Activated CD8-positive, alpha-beta memory T cell treated with anti-CD3 and anti-CD28 coated beads, Interleukin-2, amount 50 U/mL, for 48 hours (primary cell): ENCODE measurements around the gene LRRC4B.

Source experiments
- DNase-seq: peaks from one replicate; pipeline ENCODE4 v3.0.0-alpha.2; 2020

LRRC4B gene

DNA sequence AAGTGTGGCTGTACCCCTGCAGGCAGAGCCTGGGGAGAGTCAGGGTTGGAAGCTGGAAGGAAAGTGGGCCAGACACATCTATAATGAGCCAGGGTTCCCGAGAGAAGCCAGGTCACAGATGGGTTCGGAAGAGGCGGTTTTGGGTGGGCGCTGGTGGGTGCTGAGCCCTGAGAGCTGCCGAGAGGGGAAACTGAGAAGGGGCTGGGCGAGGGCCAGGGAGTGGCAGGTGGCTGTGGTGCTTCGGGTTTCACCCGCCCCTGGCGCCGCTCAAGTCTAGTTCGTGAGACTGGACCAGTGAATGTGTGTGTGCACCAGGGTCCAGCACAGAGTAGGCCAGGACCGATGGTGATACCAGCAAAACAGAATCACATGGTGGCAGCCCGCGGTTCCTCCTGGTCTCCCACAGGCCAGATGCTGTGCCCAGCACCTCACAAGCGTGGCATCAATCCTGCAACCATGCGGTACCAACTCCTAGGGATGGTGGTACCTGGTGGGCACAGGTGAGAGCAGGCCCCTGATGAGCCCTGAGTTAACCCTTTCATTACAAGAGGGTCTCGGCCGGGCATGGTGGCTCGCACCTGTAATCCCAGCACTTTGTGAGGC is 1.8 kb upstream of the LRRC4B start:
- no peak for DNase-seq

GRCh38 chr19:50568728-50569698 is 778 bp upstream of the LRRC4B start:
- DNase-seq = no peak

DNA sequence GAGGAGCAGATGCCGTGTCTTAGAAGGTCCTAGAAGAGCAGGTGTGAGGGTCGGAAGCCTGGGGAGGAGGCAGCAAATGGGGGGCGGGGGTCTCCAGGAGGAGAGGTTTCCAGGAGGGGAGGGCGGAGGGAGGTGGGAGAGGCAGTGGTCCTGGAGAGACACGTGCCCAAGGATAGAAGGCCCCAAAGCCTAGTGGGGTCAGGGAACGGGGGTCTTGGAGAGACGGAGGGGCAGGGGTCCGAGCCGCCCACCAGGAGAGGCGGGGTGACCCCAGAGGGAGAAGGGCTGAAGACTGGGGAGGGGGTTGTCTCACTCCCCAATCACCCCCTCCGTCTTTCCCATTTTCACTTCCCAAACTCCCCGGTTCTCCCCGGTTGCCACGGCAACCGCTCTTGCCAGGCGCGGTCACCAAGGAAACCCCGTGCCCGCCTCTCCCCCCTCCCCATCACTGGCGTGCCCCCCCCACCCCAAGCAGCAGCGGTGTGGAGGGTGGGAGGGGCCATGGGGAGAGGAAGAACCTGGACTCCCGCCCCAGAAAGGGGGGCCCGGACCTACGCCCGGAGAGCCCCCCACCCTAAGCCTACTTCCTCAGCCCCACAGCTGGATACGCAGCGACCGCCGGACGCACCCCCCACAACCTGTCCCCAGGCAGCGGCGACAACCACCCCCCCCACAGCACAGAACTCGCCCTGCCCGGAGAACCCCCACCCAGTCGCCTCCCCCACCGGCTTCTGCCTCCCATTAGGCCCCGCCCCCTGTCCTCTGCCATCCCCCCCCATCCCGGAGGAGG is 988 bp downstream of the LRRC4B start:
- no peak for DNase-seq

GRCh38 chr19:50565984-50566903 is 2.0 kb downstream of the LRRC4B start:
- no peak for DNase-seq

- no peak for DNase-seq
Observed at GRCh38 chr19:50564229-50565105, 3.8 kb downstream of the LRRC4B start.

DNA sequence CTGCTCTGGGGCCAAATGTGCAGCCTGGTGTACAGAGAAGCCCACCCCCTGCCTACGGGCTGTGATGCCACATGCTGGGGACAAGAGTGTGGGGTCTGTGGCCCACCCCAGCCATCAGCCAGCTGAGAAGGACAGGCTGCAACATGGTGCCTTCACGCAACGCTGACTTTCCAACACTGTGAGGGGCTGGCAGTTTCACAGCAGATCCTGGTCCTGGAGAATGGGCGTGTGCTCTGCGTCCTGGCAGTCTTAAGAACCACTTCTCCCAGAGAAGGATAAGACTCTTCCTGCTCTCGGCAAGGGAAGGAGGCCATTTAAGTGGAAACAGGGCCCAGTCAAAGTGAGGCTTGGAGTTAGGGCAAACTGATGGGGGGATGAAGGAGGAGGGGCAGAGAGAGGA is 4.6 kb downstream of the LRRC4B start:
- no peak for DNase-seq

GRCh38 chr19:50562996-50563395 is 5.2 kb downstream of the LRRC4B start:
- no peak for DNase-seq

DNA sequence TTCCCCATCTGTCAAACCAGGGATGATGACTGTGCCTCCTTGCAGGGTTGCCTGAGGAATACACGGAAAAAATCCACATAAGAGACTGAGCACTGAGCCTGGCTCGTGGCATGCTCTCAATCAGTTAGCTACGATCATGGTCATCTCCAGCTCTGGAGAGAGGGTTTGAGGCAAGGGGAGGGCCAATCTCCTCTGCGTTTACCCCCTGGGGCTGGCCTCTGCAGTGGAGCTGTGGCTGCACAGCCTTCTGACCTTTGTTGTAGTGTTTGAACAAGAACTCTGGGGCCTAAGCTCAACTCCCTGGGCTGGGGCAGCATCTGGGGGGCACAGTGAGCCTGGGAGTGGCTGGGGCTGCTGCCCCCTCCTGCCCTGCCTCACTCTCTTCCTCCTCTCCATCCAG is 5.9 kb downstream of the LRRC4B start:
- DNase-seq = no peak

DNA sequence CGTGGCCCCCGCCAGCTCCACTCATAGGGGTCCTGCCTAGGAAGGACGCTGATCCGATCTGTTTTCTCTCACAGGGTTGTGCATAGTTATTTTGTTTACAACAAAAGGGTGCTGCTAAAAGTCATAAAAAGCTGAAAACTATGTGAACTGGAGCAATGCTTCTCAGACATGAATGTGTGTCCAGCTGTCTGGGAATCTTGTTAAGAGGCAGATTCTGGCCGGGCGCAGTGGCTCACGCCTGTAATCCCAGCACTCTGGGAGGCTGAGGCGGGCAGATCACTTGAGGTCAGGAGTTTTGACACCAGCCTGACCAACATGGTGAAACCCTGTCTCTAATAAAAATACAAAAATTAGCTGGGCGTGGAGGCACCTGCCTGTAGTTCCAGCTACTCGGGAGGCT is 8.6 kb downstream of the LRRC4B start:
- DNase-seq = no peak

DNA sequence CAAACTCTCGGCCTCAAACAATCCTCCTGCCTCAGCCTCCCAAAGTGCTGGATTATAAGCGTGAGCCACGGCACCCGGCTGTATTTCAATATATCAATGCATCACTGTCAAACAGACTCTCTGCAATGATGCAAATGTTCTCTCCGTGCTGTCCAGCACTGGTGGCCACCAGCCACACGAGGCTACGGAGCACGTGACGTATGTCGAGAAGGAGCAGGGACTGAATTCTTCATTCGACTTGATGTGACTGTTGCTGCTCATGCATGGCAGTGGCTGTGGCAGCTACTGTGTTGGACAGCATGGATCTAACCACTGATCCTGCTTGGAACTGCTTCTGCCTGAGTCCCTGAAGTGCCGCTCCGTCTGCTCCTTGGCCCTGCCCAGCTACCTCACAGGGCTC is 9.8 kb downstream of the LRRC4B start:
- no peak for DNase-seq

- no peak for DNase-seq
Observed at GRCh38 chr19:50558039-50558438, 10.2 kb downstream of the LRRC4B start.

DNA sequence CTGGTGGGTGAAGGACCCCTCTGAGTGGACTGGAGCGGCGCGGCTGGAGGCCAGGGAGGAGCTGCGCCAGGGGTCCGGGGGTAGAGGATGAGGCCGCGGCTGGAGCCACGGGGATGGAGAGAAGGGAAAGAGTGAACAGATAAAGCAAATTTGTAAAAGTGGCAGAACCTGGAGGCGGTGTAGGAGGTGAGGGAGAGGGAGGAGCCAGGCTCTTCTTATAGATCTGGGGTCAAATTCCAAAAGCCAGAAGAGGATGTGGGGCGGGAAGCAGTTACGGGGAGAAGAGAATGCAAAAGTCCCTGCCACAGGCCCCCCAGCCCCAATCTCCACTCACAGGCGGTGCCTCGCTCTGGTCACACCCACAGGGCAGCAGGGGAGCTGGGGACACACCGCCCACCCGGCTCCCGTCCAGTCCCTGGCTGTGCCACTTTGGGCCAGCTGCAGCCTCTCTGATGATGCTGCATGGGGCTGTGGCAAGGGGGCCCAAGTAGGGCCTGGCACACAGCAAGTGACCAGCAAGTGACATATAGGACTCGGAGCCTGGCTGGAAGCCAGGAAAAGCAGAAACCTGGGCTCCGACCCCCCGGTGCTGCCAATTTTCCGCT is 11.1 kb downstream of the LRRC4B start:
- DNase-seq = no peak

DNA sequence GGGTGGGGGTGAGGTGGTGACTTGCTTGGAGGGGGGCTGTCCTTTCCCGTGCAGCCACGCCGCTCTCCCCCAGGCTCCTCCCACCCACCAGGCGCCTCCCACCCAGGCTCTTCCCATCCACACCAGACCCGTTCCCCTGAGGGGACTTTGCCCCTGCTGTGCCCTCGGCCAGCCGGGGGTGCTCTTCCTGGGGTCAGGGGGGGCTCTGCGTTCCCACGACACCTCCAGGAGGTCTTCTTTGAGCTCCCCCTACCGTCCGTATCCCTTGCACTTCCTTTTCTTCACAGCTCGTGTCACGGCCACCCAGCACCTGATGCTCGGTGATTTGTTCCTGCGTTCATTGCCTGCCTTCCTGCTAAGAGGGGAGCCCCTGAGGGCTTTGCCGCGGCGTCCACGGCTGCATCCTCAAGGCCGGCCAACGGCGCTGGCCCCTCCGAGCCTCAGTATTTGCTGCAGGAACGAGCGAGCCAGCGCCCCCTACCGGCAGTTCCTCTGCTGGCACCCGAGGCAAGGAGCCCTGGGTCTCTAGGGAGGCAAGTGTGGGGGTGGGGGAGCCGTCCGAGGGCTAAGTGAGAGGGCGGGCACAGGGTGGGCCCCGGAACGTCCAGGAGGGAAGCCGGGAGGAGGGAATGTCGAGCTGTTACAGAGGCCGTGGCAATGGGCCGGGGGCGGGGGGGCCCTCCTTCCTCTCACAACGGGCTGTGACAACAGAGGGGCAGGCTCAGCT is 11.8 kb downstream of the LRRC4B start:
- DNase-seq = peak; percentile 97

GRCh38 chr19:50555450-50556281 is 12.6 kb downstream of the LRRC4B start:
- no peak for DNase-seq

- no peak for DNase-seq
Observed at GRCh38 chr19:50555033-50555432, 13.2 kb downstream of the LRRC4B start.

DNA sequence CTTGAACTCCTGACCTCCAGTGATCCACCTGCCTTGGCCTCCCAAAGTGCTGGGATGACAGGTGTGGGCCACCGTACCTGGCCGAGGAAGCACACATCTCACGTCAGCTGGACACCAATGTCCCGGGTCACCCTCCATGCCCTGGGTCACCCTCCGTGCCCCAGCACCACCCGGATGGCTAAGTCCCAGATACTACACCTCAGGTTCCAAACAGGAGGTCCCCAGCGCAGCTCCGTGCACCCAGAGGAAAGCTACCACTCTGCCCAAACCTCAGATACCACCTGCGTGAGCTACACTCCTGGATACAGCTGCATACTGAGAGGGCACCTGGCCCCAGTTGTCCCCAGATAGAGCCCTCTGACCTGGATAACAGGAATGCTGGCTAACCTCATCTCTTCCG is 14.0 kb downstream of the LRRC4B start:
- no peak for DNase-seq

GRCh38 chr19:50553134-50553703 is 15.0 kb downstream of the LRRC4B start:
- DNase-seq = no peak

DNA sequence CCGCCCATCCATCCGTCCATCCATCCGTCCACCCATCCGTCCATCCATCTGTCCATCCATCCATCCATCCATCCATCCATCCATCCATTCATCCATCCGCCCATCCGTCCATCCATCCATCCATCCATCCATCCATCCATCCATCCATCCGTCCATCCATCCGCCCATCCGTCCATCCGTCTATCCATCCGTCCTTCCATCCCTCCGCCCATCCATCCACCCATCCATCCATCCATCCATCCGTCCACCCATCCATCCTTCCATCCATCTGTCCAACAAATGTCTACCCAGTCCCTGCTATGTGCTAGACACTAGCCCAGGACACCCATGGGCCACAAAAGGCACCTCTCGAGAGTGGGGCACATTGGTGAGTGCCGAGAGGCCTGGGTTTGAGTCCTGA is 15.7 kb downstream of the LRRC4B start:
- no peak for DNase-seq

DNA sequence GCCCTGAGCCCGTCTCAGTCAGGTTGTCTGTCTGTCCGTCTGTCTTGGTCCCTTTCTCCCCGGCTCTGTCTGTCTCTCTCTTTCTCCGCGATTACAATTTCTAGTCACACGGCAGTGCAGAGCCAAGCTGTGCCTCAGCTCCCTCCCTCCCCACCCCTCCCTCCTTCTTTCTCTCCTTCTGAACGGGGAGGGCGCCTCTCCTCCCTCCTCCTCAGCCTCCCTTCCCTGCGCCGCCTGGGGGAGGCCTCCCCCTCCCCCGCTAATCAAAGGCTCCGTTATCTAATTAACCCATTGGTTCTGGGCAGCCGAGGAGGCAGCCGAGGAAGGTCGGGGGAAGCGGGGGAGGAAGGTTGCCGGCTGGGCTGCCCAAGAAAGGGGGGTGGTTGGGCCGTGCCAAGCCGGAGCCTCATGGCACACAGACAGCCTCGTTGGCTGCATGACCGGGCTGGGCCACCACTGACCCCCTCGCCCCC is 16.5 kb downstream of the LRRC4B start:
- DNase-seq = no peak
